Right lobe of liver (tissue), 6 donors: ENCODE results near the gene RAB28. TPM values are rescaled to one million over a fixed set of nuclear protein-coding genes. Genes with fewer than 3 reads are reported as not detected.

Experiments used
- ATAC-seq, 4 donors: fragments of 200-7000 bp; cut with Tn5 transposase; one replicate each; pipeline ENCODE4 v1.9.1; 2020; ENCODE audit warnings: mild to moderate bottlenecking in 4 of 4, moderate library complexity in 4 of 4
- DNase-seq, 3 donors: peaks; one replicate each; pipeline ENCODE4 v3.0.0-alpha.2; 2020
- H3K27ac ChIP-seq, 3 donors: fragments of 200-600 bp; one replicate each; pipeline ENCODE4 v1.8.0; 2022
- H3K27me3 ChIP-seq, 2 donors: fragments of 200-600 bp; one replicate each; pipeline ENCODE4 v1.8.0; 2022
- H3K36me3 ChIP-seq, 4 donors: fragments of 200-600 bp; sonication (generic) in 1 of 4; one replicate each; pipeline versions ENCODE4 v1.5.1 to v1.8.0; 2017 to 2022; ENCODE audit warnings: control low read depth in 1 of 4
- H3K4me1 ChIP-seq, 4 donors: fragments of 200-600 bp; sonication (generic) in 1 of 4; one replicate each; pipeline versions ENCODE4 v1.5.1 to v1.8.0; 2017 to 2022; ENCODE audit warnings: control low read depth in 1 of 4
- H3K4me3 ChIP-seq, 3 donors: fragments of 200-600 bp; one replicate each; pipeline ENCODE4 v1.8.0; 2022
- H3K9me3 ChIP-seq, 4 donors: fragments of 200-600 bp; sonication (generic) in 1 of 4; one replicate each; pipeline versions ENCODE4 v1.5.1 to v1.8.0; 2017 to 2022; ENCODE audit warnings: control low read depth in 1 of 4
- CTCF ChIP-seq, 4 donors: fragments of 200-600 bp in 3 of 4; fragments of 450-650 bp in 1 of 4; IDR thresholded peaks; one replicate each; pipeline versions ENCODE4 v1.5.1 to v1.8.0; 2016 to 2022; ENCODE audit warnings: antibody characterized with exemption in 4 of 4, mild to moderate bottlenecking in 2 of 4
- POLR2A ChIP-seq: fragments of 450-650 bp; IDR thresholded peaks from one replicate; pipeline ENCODE4 v1.6.1; 2017; ENCODE audit warnings: antibody characterized with exemption, mild to moderate bottlenecking
- WGBS: methylation state at CpG from one replicate; pipeline ENCODE4 v1.1.6; 2018; ENCODE audit warnings: low coverage, low lambda C conversion rate; ENCODE audit not compliant: insufficient coverage; ENCODE audit errors: missing lambda C conversion rate; 5-methylcytosine and 5-hydroxymethylcytosine counted together
- intact Hi-C, 2 donors: fragments of 100-400 bp; cut with DNase I; formaldehyde crosslinking; loops; one replicate each; pipeline versions ENCODE4 v1.11.2 to v1.14.1; 2022
- total RNA-seq, 6 experiments: library from RNA; depleted of rRNA in 2 of 6; stranded (reverse); fragments of >200 nt in 2 of 6; fragmentation: NEBNext Ultra II Directional in 3 of 6; extraction: Animal tissue kit (Norgen Biotek cat#: 25700) in 3 of 6; gene quantifications; one replicate each; pipeline versions ENCODE4 v1.1.0 to v1.2.4, GENCODE V29; 2016 to 2023
- donor health status: DM: no; HTN: yes; CAD: no.
- donor health status: DM: no; HTN: no; CAD: no.
- donor health status: DM: no; HTN: no; CAD: no.
- donor health status: DM: no; HTN: yes; CAD: no.
- donor health status: DM: no; HTN: yes; CAD: no.

Gene RAB28
- total RNA-seq, 6 experiments from 2014 or later: 3.8 to 5.8 (median 5.1) TPM

GRCh38 chr4:13498469-13498868 lies 14.3 kb upstream of the RAB28 start:
- WGBS: 57% methylated on average over 1 of the region's 1 CpG
- DNase-seq: no peak
- Histone ChIP-seq H3K27ac (no peak overlapping the region), H3K9me3 (no peaks in the 10 kb centered on the region), H3K4me1 (no peaks in the 10 kb centered on the region), H3K36me3 (no peaks in the 10 kb centered on the region), H3K4me3 (no peak overlapping the region), H3K27me3 (no peaks in the 10 kb centered on the region)
- intact Hi-C loops: no loop called here
- ATAC-seq: no peak
- TF ChIP-seq CTCF (IDR thresholded peaks at IDR 0.05): no peak

- Histone ChIP-seq H3K4me3 (no peak overlapping the region), H3K27ac (no peak overlapping the region), H3K27me3 (no peaks in the 10 kb centered on the region), H3K9me3 (no peaks in the 10 kb centered on the region), H3K4me1 (no peaks in the 10 kb centered on the region), H3K36me3 (no peaks in the 10 kb centered on the region)
- DNase-seq (no peak), ATAC-seq (no peak)
- intact Hi-C loops: no loop called here
- 50% methylated on average over 2 of the region's 2 CpGs for WGBS
- TF ChIP-seq POLR2A: no peak
- TF ChIP-seq CTCF (IDR thresholded peaks at IDR 0.05): no peak
These were observed 12.5 kb upstream of the RAB28 start for GRCh38 chr4:13496605-13497004.

GRCh38 chr4:13495753-13496152 lies 11.6 kb upstream of the RAB28 start:
- H3K27ac ChIP-seq: no peak overlapping the region
- H3K27me3 ChIP-seq: no peaks in the 10 kb centered on the region
- TF ChIP-seq POLR2A (no peak), CTCF (IDR thresholded peaks at IDR 0.05) (no peak)
- ATAC-seq (no peak), DNase-seq (no peak)
- intact Hi-C loops: no loop called here
- H3K4me1 ChIP-seq: no peaks in the 10 kb centered on the region
- H3K9me3 ChIP-seq: no peaks in the 10 kb centered on the region
- H3K4me3 ChIP-seq: no peak overlapping the region
- H3K36me3 ChIP-seq: no peaks in the 10 kb centered on the region
- 69% methylated on average over 1 of the region's 1 CpG for WGBS

GRCh38 chr4:13493793-13494192 lies 9.7 kb upstream of the RAB28 start:
- no peak for DNase-seq
- ATAC-seq: no peak
- Histone ChIP-seq H3K4me1 (no peaks in the 10 kb centered on the region), H3K9me3 (no peaks in the 10 kb centered on the region), H3K27me3 (no peaks in the 10 kb centered on the region), H3K27ac (no peak overlapping the region), H3K36me3 (no peaks in the 10 kb centered on the region), H3K4me3 (no peak overlapping the region)
- intact Hi-C loops: no loop called here
- TF ChIP-seq POLR2A (no peak), CTCF (IDR thresholded peaks at IDR 0.05) (no peak)

- WGBS: 56% methylated on average over 3 of the region's 3 CpGs
- H3K4me1 ChIP-seq: no peaks in the 10 kb centered on the region
- no peaks in the 10 kb centered on the region for H3K36me3 ChIP-seq
- DNase-seq: no peak
- H3K4me3 ChIP-seq: no peak overlapping the region
- TF ChIP-seq CTCF (IDR thresholded peaks at IDR 0.05) (no peak), POLR2A (no peak)
- H3K9me3 ChIP-seq: no peaks in the 10 kb centered on the region
- intact Hi-C loops: no loop called here
- H3K27me3 ChIP-seq: no peaks in the 10 kb centered on the region
- ATAC-seq: no peak
- H3K27ac ChIP-seq: no peak overlapping the region
These were observed 8.6 kb upstream of the RAB28 start for GRCh38 chr4:13492747-13493146.
